Right lobe of liver (tissue), 6 donors: ENCODE results near the gene TSEN34. TPM values are rescaled to one million over a fixed set of nuclear protein-coding genes. Genes with fewer than 3 reads are reported as not detected.
A peak's percentile ranks its signal among the peaks of the same experiment; 100 is the strongest.

Experiments
- ATAC-seq, 4 donors: fragments of 200-7000 bp; cut with Tn5 transposase; one replicate each; pipeline ENCODE4 v1.9.1; 2020; ENCODE audit warnings: mild to moderate bottlenecking in 4 of 4, moderate library complexity in 4 of 4
- DNase-seq, 3 donors: peaks; one replicate each; pipeline ENCODE4 v3.0.0-alpha.2; 2020
- H3K27ac ChIP-seq, 3 donors: fragments of 200-600 bp; one replicate each; pipeline ENCODE4 v1.8.0; 2022
- H3K27me3 ChIP-seq, 2 donors: fragments of 200-600 bp; one replicate each; pipeline ENCODE4 v1.8.0; 2022
- H3K36me3 ChIP-seq, 4 donors: fragments of 200-600 bp; sonication (generic) in 1 of 4; one replicate each; pipeline versions ENCODE4 v1.5.1 to v1.8.0; 2017 to 2022; ENCODE audit warnings: control low read depth in 1 of 4
- H3K4me1 ChIP-seq, 4 donors: fragments of 200-600 bp; sonication (generic) in 1 of 4; one replicate each; pipeline versions ENCODE4 v1.5.1 to v1.8.0; 2017 to 2022; ENCODE audit warnings: control low read depth in 1 of 4
- H3K4me3 ChIP-seq, 3 donors: fragments of 200-600 bp; one replicate each; pipeline ENCODE4 v1.8.0; 2022
- H3K9me3 ChIP-seq, 4 donors: fragments of 200-600 bp; sonication (generic) in 1 of 4; one replicate each; pipeline versions ENCODE4 v1.5.1 to v1.8.0; 2017 to 2022; ENCODE audit warnings: control low read depth in 1 of 4
- CTCF ChIP-seq, 4 donors: fragments of 200-600 bp in 3 of 4; fragments of 450-650 bp in 1 of 4; IDR thresholded peaks; one replicate each; pipeline versions ENCODE4 v1.5.1 to v1.8.0; 2016 to 2022; ENCODE audit warnings: antibody characterized with exemption in 4 of 4, mild to moderate bottlenecking in 2 of 4
- POLR2A ChIP-seq: fragments of 450-650 bp; IDR thresholded peaks from one replicate; pipeline ENCODE4 v1.6.1; 2017; ENCODE audit warnings: antibody characterized with exemption, mild to moderate bottlenecking
- WGBS: methylation state at CpG from one replicate; pipeline ENCODE4 v1.1.6; 2018; ENCODE audit warnings: low coverage, low lambda C conversion rate; ENCODE audit not compliant: insufficient coverage; ENCODE audit errors: missing lambda C conversion rate; 5-methylcytosine and 5-hydroxymethylcytosine counted together
- intact Hi-C, 2 donors: fragments of 100-400 bp; cut with DNase I; formaldehyde crosslinking; loops; one replicate each; pipeline versions ENCODE4 v1.11.2 to v1.14.1; 2022
- total RNA-seq, 6 experiments: library from RNA; depleted of rRNA in 2 of 6; stranded (reverse); fragments of >200 nt in 2 of 6; fragmentation: NEBNext Ultra II Directional in 3 of 6; extraction: Animal tissue kit (Norgen Biotek cat#: 25700) in 3 of 6; gene quantifications; one replicate each; pipeline versions ENCODE4 v1.1.0 to v1.2.4, GENCODE V29; 2016 to 2023
- donor health status: DM: no; HTN: yes; CAD: no.
- donor health status: DM: no; HTN: no; CAD: no.
- donor health status: DM: no; HTN: no; CAD: no.
- donor health status: DM: no; HTN: yes; CAD: no.
- donor health status: DM: no; HTN: yes; CAD: no.

TSEN34 gene
- total RNA-seq, 6 experiments from 2014 or later, result 11.8 to 31.9 (median 17.9) TPM

- 1% methylated on average over 35 of the region's 72 CpGs for WGBS
- Histone ChIP-seq H3K4me3 (peak within 1 kb of the TSS; percentile 90 to 99 (median 93)), H3K4me1 (peaks cover 0 to 29% (median 11%) of the 10 kb centered on the region in 4 donors), H3K27me3 (no peaks in the 10 kb centered on the region), H3K36me3 (peaks cover 0 to 37% (median 14%) of the 10 kb centered on the region in 4 donors), H3K27ac (peak within 1 kb of the TSS; percentile 76 to 93 (median 92)), H3K9me3 (no peaks in the 10 kb centered on the region)
- peak in 3 of 4 donors; percentile 25 to 48 (median 34) for TF ChIP-seq CTCF (IDR thresholded peaks at IDR 0.05)
- peak; percentile 71 for TF ChIP-seq POLR2A
- peak; percentile 80 to 90 (median 87) for ATAC-seq
- peak; percentile 99 to 100 (median 100) for DNase-seq
- intact Hi-C loops, result no loop called here
Observed at GRCh38 chr19:54159352-54160181, 31.5 kb upstream of the TSEN34 start, which contains the start of gene LENG1. LENG1 (minus strand) TSS chr19:54159721; CDS start chr19:54159695, 26 bp downstream.

- H3K4me3 ChIP-seq, result peak overlapping the region; percentile 38 to 49 (median 44)
- TF ChIP-seq CTCF (IDR thresholded peaks at IDR 0.05) (no peak), POLR2A (no peak)
- H3K36me3 ChIP-seq, result peaks cover 0 to 30% (median 11%) of the 10 kb centered on the region in 4 donors
- no peak for ATAC-seq
- intact Hi-C loops, result no loop called here
- H3K27ac ChIP-seq, result peak overlapping the region; percentile 11 to 70 (median 62)
- peaks cover 0 to 29% (median 11%) of the 10 kb centered on the region in 4 donors for H3K4me1 ChIP-seq
- H3K27me3 ChIP-seq, result no peaks in the 10 kb centered on the region
- WGBS, result 11% methylated on average over 14 of the region's 28 CpGs
- no peaks in the 10 kb centered on the region for H3K9me3 ChIP-seq
- DNase-seq, result peak in 1 of 3 donors; percentile 57
Observed at GRCh38 chr19:54160182-54160811, 30.8 kb upstream of the TSEN34 start.

- H3K27ac ChIP-seq, result no peak overlapping the region
Observed at GRCh38 chr19:54160854-54161253, 30.3 kb upstream of the TSEN34 start.

More at GRCh38 chr19:54160854-54161253, 30.3 kb upstream of the TSEN34 start:
- 62% methylated on average over 12 of the region's 13 CpGs for WGBS
- ATAC-seq (no peak), DNase-seq (no peak)
- Histone ChIP-seq H3K36me3 (peaks cover 0 to 24% (median 8%) of the 10 kb centered on the region in 4 donors), H3K9me3 (no peaks in the 10 kb centered on the region), H3K4me1 (peaks cover 0 to 29% (median 11%) of the 10 kb centered on the region in 4 donors), H3K4me3 (no peak overlapping the region), H3K27me3 (no peaks in the 10 kb centered on the region)
- TF ChIP-seq CTCF (IDR thresholded peaks at IDR 0.05) (no peak), POLR2A (no peak)
- intact Hi-C loops, result no loop called here
